Activated naive CD4-positive, alpha-beta T cell treated with Interleukin-2 at 50 U/mL for 16 hours (primary cell): ENCODE results near the gene LPP.

Experiments
- DNase-seq: peaks from one replicate; pipeline ENCODE4 v3.0.0-alpha.2; 2020

LPP gene

DNA sequence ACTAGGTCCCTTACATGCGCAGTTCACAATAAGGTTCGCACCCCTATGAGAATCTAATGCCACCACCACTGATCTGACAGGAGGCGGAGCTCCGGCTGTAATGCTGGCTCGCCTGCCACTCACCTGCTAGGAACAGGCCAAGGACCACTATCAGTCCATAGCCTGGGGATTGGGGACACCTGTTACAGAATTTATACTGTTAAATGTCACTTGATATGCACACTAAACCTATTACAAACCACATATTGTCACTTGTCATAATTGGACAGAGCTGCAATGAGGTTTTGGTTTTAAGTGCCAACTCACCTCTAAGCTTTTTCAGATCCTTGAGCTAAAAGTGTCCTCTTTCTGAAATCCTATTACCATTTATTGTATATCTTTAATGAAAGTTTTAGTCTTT lies 509.9 kb downstream of the LPP start:
- no peak for DNase-seq

DNA sequence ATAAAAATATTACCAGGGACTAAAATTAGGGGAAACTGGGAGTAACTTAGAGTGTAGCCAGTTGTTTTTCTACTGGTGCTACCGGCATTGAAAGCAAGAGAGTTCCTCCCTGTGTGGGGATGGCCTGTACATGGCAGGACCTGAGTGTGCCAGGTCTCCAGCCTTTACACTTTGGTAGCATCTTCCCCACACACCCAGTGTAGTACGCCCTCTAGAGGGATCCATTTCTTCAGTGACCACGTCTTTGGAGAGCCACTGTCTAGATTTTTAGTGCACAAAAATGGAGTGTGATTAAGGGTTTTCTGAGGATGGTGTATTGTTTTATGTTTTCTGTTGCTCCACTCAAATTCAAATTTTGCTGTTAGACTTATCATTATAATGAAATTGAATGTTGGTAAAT lies 510.8 kb downstream of the LPP start:
- no peak for DNase-seq

DNA sequence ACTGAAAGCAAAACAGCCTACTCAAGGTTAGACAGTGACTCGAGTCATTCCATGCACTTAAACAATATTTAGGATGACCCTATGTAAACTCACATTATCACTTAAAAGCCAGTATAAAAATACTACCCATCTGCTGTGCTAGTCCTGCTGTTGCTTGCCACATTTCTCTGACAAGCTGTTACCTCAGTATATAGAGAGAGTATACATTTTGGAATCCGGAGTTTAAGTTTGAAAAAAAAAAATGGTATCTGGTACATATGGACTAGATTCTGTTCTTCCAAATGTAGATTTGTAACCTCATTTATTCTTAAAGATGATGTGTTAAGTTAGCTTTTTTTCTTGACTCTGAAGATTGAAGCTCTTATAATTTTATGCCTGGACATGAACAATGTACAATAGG lies 514.0 kb downstream of the LPP start:
- no peak for DNase-seq

DNA sequence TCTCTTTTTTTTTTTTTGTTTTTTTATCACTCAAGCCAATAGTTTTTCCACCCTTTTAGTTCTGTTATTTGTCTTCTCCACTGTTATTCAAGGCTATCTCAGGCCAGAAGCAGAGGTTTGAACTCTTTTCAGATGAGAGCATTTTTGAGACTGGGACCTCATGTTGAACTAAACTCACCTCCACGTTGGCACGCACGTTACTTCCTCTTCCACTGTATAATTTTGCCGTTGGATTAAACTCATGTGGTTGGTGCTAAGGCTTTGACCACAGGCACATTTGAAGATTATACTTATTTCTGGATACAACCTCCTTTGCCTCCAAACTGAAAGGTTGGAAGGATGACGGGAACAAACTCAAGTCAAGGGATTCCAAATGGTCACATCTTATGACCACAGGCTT lies 516.5 kb downstream of the LPP start:
- no peak for DNase-seq

DNA sequence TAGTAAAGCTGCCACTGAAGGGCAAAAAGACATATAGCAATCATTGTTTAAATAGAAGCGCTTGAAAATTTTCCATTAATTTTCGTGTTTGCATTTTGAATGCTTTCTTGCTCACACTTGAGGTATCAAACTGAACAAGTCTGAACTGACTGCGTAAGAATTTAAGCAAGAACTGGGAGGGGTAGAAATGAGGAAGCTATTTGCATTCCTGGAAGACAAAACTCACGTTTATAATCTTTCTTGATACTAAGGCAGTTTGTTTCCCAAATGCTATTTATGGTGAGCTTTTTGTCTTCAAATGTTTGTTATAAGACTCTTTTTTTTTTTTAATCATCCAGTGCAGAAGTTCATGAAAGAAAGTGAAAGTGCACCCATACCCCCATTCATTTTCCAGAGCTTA lies 518.0 kb downstream of the LPP start:
- no peak for DNase-seq

DNA sequence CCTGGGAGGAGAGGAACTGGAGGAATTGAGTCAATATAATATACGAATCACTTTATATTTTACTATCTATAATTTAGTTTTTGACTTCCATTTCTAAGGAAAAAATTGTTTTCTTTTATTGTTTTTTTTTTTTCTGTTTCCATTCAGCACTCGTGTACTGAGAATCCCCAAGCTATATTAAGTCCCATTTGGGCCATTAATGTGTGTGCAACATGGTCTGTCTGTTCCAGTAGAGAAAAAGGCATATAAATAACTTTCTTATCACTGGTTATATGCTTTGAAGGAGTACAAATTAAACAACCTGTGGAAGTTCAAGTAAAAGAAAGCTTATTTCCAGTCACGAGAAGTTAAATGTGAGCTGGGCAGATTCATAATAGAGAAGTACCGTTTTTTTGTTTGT lies 518.9 kb downstream of the LPP start:
- DNase-seq: no peak

DNA sequence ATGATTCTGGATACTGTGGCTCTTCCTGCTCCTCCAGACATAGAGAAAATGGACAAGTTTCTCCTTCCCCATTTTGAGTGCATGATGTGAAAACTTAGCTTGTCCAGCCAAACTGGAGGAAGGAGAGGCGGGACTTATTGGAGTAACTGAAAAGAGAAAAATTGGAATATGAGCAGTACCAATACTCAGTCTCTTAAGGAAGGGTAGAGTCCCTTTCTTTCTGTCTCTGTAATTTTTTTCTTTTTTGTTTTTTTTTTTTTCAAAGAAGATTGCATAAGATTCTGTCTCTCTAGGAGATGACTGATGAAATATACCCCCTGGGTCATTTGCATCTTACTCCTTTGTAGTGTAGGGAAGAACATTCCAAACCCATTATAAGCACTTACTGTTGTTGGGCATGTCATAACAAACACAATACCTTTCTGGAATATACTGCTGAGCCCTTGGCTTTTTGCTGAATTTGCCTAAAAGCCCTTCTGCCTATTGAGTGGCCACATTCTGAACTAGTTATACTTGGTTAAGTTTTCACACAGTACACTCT lies 519.8 kb downstream of the LPP start:
- DNase-seq: no peak

DNA sequence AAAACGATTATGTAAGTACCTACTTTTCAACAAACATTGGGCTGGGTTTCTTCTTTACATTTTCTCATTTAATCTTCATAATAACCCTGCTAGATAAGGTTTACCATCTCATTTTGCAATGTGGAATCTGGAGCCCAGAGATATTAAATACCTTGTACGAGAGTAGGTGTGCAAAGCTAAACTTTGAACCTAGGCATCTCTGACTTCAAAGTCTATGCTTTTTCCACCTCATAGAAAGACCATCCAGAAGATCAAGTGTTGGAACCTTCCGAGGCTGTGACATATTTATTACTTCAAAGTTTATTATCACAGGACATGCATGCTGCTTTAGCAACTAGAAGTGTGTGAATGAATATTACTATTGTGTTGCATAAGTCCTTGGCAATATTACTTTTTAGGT lies 520.6 kb downstream of the LPP start:
- DNase-seq: no peak

DNA sequence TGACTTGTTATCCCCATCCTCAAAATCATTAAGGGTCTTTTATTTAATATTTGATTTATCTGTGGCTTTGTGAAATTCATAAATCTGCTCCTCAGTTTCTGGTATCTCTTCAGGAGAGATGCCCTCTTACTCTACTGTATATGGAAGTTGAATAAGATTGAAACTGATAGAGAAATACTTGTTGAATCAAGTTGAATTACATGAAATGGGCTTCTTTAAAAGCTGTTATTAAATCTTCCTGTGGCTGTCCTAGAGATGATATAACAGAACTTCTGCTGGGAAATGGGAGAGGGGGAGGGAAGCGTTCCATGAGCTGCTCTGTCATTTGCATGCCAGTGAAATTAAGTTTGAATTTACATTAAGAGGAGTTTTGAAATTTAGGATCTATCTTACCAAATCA lies 523.4 kb downstream of the LPP start:
- no peak for DNase-seq

DNA sequence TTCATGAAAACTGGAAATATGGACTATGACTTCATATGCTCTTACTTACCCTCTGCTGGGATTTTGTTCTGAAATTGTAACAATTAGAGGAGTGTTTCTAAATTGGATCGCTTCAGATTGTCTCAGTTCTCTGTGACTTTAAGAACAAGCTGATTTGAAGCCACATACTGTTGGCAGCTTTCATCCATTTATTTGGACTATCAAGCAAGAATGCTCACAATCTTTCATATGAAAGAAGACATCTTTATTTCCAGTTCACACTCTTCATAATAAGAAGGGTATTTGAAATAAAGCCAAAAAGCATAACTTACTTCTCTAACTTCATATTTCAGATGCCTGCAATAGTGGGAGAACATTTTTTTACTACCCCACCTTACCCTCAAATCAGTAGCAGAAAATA lies 526.2 kb downstream of the LPP start:
- DNase-seq: no peak

DNA sequence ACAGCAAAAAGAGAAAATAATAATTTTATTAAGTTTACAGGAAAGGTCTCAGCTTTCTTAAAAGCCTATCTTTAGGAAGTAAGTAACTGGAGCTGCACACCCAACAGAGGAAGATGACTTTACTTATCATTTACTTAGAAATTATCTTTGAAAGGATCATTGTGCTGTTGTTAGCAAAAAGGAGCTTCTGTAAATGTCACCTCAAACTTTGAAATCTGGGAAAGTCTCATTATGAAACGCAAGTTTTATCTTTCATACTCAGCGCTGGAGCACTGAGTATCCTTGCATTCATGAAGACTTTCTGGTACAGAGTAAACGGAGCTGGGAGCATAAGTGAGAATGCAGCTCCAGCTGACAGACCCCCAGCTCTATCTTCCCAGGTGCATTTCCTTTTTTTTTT lies 526.6 kb downstream of the LPP start:
- DNase-seq: no peak

DNA sequence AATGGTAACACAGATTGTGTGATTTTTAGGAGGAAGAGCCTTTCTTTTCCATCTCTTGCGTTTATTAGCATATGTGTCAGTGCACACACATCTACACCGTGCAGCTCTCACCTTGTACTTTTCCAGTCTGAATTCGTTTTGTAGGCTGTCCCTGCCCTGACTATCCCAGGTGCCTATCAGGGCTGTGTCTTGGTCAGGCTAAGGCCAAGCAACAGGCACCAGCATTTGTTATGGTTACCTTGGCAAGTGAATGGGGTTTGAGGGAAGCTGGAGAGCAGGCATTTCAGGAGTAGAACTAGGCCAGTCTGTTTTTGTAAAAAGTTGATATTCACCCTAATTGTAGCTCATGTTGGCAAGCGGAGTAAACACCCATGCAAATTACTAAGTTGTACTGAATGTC lies 528.4 kb downstream of the LPP start:
- DNase-seq: no peak

DNA sequence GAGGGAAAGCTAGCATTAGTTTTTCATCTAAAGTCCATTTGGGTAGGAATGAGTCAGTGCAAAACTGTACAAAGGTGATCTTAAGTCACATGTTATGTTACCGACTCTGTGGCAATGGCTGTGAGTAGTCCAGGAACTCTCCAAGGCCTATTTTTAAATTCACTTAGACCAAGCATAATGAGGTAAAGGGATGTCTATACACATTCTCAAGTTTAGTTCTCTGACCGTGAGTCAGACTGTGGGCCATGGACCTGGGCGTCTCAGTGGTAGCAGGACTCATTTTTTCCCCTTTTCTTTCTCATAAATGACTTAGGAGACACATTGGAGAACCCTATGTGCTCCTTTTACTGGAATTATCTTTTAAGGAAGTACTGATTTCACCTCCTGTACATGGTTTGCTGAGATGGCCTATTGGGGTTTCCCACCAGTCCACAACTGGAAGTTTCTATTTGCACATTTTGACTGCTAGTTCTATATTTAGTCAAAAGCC lies 529.1 kb downstream of the LPP start:
- peak; percentile 28 for DNase-seq

DNA sequence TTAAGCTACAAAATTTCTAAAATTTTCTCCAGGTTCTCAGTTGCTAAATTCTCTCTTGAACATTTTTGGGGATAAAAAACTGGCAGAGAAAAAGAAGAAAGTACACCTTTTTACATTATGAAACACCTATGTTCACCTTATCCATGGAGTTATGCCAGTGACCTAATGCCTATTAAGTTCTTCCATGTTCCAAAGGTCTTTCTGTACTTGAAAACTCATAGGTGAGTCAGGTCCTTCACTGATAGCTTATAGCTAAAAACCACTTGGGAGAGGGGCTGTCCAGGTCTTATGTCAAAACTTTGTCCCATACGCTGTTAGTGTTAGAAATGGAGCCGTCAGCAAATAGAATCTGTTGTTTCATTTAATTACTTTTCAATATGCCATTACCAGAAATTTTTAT lies 530.3 kb downstream of the LPP start:
- DNase-seq: no peak

DNA sequence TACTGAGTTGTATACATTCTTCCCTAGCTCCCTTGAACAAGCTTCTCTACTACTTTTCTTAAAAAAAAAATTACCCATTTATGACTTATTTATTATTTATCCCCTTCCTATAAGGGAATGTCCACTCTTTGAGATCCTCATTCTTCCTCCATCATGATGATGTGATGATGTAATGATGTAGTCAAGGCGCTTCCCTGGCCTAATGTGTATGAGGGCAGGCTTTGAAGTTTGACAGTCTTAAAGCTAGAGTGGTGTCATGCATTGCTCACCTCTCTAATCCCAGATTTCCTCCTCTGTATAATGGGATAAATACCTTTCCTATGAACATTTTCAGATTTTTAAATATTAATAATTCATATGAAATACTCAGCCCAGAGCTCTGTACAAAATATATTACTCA lies 531.8 kb downstream of the LPP start:
- DNase-seq: no peak

DNA sequence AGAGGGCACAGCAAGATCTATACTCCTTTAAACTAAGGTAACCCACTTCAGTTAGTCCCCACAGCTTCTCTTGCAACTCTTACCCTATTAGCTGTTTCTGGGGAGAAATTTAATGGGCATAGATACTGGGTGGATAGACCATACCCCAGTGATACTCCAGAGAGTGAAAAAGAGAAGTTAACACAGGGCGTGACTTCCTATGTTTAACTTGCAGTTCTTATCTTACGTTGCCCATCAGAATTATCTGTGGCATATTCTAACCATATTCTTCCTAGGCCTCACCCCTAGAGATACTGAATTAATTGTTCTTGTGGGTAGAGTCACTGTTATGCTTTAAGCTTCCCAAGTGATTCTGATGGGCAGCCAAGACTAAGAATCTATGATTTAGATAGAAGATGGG lies 532.4 kb downstream of the LPP start:
- no peak for DNase-seq

DNA sequence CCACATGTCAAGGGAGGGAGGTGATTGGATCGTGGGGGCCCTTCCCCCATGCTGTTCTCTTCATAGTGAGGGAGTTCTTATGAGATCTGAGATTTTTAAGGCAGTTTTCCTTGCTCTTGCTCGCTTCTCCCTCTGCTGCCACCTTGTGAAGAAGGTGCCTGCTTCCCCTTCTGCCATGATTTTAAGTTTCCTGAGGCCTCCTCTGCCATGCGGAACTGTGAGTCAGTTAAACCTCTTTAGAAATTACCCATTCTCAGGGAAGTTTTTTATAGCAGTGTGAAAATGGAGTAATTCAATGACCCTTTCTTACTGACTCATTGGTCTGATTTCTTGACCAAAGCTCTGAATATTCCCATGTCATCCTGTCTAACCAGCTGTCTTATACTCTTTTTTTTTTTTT lies 533.4 kb downstream of the LPP start:
- DNase-seq: no peak

DNA sequence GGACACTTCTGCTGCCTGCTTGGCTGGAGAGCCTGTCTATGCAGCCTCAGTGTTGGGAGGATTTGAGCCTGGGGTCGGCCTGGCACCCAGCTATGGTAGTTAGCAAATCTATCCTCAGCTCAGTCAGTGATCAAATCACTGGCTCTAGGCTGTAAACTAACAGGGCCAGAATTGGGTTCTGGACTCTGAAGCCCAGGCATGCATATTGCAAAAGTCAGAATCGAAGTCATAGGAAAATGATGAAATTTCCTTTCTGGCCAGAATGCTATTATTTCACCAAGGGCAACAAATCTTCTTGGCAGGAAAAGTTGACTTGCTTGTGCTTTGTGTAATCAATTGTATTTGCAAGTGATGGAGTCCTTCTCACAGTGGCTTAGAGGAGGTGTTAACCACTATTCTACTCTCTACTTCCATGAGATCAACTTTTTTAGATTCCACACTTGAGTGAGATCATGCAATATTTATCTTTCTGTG lies 535.2 kb downstream of the LPP start:
- no peak for DNase-seq

DNA sequence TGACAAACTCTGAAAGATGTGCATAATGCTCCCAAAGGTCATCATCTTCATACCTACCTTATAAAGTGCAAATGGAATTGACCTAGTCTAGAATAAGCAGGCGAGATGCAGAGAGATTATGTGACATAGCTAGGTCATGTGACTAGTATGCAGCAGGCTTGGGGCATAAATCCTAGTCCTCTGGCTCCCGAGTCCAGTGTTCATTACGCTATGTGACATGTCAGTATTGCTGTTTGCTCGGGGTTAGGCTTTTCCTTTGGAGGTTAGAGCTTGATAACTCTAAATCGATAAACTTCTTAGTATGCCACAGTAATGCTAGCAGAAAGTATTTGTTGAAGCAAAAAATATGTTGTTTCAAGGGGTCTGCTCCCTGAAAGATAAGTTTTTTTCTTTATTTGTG lies 536.1 kb downstream of the LPP start:
- DNase-seq: no peak

DNA sequence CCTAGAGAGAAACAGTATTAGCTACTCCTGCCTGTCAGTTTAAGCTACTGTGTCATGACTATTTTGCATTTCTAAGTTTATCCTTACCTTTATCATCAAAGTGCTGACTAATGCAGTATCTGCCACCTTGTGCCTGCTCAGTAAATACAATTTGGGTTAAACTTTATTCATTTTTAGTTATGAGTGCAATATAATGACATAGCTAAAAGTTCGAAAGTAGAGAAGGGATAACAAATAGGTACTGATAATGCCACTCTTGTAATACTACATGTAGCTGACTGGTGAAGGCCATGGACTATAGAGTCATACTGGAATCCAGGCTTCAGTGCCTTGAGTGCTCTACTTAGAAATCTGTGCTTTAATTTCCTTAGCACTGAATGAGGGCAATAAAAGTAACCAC lies 537.0 kb downstream of the LPP start:
- no peak for DNase-seq

DNA sequence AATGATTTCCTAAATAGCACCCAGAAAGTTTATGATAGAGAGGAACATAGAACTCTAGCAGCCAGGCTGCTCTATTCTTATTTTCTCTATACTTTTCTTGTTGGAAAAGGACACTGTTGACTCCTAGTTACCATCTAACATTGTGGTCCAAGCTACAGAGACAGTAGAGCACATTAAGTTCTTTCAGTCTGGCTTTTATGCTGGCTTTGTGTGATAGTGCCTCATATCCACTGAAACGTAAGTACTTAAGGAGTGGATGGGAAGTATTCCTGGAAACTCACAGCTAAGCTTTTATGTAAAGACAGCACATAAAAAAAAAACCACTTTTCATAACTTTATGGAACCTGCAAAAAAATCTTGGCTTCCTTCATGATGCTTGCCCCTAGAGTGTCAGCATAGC lies 537.7 kb downstream of the LPP start:
- DNase-seq: no peak

DNA sequence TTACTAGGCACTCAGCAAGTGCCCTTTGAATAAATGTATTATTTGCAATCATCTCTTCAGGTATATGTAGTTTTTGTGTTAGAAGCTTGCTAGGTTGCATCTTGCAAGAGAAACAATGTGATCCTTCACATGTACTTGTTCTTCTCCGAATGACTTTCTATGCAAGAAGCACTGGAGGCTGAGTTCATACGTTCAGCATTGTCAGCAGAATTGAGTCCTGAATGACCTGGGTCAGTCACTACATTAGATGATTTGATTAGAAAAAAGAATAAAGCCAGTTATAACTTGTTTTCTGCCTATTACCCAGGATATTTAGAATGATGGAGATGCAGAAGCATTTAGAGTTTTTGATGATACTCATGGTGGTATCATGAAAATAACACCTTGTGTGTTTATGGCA lies 538.7 kb downstream of the LPP start:
- DNase-seq: no peak

DNA sequence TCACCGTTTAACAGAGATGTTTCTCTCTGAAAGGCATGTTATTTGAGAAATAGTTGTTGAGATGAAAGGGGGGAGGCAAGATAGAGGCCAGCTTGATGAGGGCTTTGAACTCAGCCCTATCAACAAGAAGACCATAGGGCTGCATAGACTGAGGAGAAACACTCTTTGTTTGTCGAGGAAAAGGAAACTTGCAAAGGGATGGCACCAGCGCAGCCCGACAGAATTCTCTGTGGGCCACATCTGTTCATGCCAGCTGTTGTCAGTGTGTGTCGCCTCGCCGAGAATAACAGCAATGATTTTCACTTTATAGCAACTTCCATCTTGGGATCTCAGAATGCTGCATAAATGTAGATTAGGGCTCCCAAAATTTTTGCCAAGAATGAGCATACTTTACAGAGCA lies 539.5 kb downstream of the LPP start:
- DNase-seq: no peak

DNA sequence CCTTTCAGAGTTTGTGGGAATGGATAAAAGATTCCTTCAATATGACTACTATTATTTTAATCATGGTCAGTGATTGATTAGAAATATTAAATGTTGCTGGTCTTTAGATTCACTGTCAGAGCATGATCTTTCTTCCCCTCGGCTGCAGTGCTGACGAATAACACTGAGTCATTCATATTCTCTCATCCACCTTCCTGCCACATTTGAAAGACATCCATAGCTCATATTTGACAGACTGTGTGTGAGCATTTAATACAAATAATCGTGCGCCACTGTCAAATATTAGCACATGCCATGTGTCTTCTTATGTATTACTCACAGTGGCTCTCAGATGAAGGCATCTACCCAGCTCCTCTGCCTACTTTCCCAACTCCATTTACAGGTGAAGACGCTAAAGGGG lies 541.3 kb downstream of the LPP start:
- no peak for DNase-seq

DNA sequence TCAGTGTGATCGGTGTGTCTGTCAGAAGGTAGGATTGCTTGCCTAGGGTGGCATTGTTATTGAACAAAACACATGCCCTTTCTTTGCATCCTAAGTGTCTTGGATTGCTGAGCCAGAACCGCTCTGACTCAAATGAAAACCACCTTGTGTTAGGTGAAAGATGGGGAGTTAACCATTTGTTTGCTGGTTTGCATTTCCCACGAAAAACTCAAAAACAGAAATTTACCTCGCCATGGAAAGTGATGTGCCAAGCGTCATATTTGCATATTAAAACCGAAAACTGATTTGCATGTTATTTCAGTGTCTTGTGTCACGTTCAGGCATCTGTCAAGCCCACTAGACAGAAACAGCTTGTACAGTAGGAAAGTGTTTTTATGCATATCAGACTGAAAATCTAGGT lies 543.2 kb downstream of the LPP start:
- DNase-seq: peak; percentile 15

DNA sequence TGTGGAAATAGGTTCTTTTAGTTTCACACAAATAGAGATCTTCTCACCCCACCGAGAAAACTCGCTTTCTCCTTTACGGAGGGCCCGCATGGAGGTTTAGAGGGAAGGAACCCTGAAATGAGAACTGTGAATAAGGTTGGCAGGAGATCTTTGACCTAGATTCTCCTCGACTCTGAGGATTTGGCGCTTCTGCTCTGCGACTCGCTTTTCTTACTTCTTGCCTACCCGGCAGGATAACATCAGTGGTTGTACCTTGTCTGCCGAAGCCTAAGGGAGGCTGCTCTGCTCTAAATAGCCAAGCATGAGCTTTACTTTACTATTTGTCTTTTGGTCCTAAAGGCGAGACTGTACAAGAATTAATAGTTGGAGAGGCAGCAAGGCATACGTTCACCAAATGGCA lies 544.5 kb downstream of the LPP start:
- no peak for DNase-seq
